IMR-90 (cell line): ENCODE measurements around the gene CD6. TPM values are rescaled to one million over a fixed set of nuclear protein-coding genes. Genes with fewer than 3 reads are reported as not detected.

Experiments
- ATAC-seq: fragments of 200-7000 bp; cut with Tn5 transposase; 2 replicates; pipeline ENCODE4 v1.9.1; 2020; ENCODE audit warnings: low read depth, mild to moderate bottlenecking, moderate library complexity
- BruUV-seq: library from RNA; stranded (reverse); fragments of 400-500 nt; replicated peaks from 2 replicates; lab custom pipeline; 2021; lab: Mats Ljungman, UMichigan
- CTCF ChIA-PET: fragments of 300-600 bp; formaldehyde crosslinking; extraction: SDS; loops from one replicate; lab custom pipeline; 2021; ENCODE audit warnings: antibody characterized with exemption; lab: Yijun Ruan, JAX
- POLR2A ChIA-PET: fragments of 300-600 bp; sonication (Branson Sonifier 250); formaldehyde crosslinking; loops from one replicate; lab custom pipeline; 2022; ENCODE audit warnings: antibody characterized with exemption; ENCODE audit not compliant: unreplicated experiment; lab: Charles Lee
- DNase-seq: peaks from one replicate; pipeline ENCODE4 v3.0.0; 2013
- H2AFZ ChIP-seq: replicated peaks from 2 replicates; pipeline ENCODE3; 2013; ENCODE audit warnings: low read length, mild to moderate bottlenecking; ENCODE audit not compliant: poor library complexity
- H2AK5ac ChIP-seq: 2 replicates; pipeline ENCODE4 v1.6.1; 2013; ENCODE audit warnings: low read depth, low read length, inconsistent platforms
- H2AK9ac ChIP-seq: replicated peaks from 2 replicates; pipeline ENCODE3; 2013; ENCODE audit warnings: mild to moderate bottlenecking, low read depth, low read length, moderate library complexity; ENCODE audit not compliant: poor library complexity
- H2BK120ac ChIP-seq: 2 replicates; pipeline ENCODE4 v1.6.1; 2013; ENCODE audit warnings: low read depth, low read length, inconsistent platforms
- H2BK15ac ChIP-seq: 3 replicates; pipeline ENCODE4 v1.6.1; 2013; ENCODE audit warnings: low read depth, low read length, inconsistent platforms
- H2BK20ac ChIP-seq: 2 replicates; pipeline ENCODE4 v1.6.1; 2013; ENCODE audit warnings: low read depth, mild to moderate bottlenecking, inconsistent platforms, low read length, moderate library complexity
- H2BK5ac ChIP-seq: 2 replicates; pipeline ENCODE4 v1.6.1; 2013; ENCODE audit warnings: mild to moderate bottlenecking, low read depth, low read length, inconsistent platforms; ENCODE audit not compliant: poor library complexity, severe bottlenecking
- H3K14ac ChIP-seq: replicated peaks from 2 replicates; pipeline ENCODE4 v1.6.1; 2013; ENCODE audit warnings: low read depth, low read length, inconsistent platforms
- H3K18ac ChIP-seq: 2 replicates; pipeline ENCODE4 v1.6.1; 2013; ENCODE audit warnings: low read depth, low read length, control low read depth
- H3K23ac ChIP-seq: 2 replicates; pipeline ENCODE4 v1.6.1; 2013; ENCODE audit warnings: low read depth, low read length, inconsistent platforms
- H3K27ac ChIP-seq: 2 replicates; pipeline ENCODE4 v1.5.1; 2013; ENCODE audit warnings: mild to moderate bottlenecking, control low read depth, low read length; ENCODE audit not compliant: insufficient read depth
- H3K27me3 ChIP-seq: 2 replicates; pipeline ENCODE4 v1.6.1; 2013; ENCODE audit warnings: low read length; ENCODE audit not compliant: control insufficient read depth, insufficient read depth
- H3K36me3 ChIP-seq: 2 replicates; pipeline ENCODE4 v1.6.1; 2013; ENCODE audit warnings: low read length, mixed read lengths; ENCODE audit not compliant: control insufficient read depth, insufficient read depth
- H3K4ac ChIP-seq: 2 replicates; pipeline ENCODE4 v1.6.1; 2013; ENCODE audit warnings: low read depth, low read length, inconsistent platforms
- H3K4me1 ChIP-seq: 2 replicates; pipeline ENCODE4 v1.6.1; 2013; ENCODE audit warnings: low read length, mixed read lengths; ENCODE audit not compliant: control insufficient read depth, insufficient read depth
- H3K4me2 ChIP-seq: 2 replicates; pipeline ENCODE4 v1.6.1; 2013; ENCODE audit warnings: low read depth, mild to moderate bottlenecking, control low read depth, low read length, moderate library complexity
- H3K4me3 ChIP-seq: 2 replicates; pipeline ENCODE4 v1.5.1; 2013; ENCODE audit warnings: low read depth, mild to moderate bottlenecking, control low read depth, low read length, moderate library complexity; ENCODE audit not compliant: insufficient read depth
- H3K56ac ChIP-seq: 2 replicates; pipeline ENCODE4 v1.6.1; 2013; ENCODE audit warnings: low read length, inconsistent platforms; ENCODE audit not compliant: insufficient read depth; ENCODE audit errors: extremely low read depth
- H3K79me1 ChIP-seq, 2 experiments: 2 replicates each; pipeline ENCODE4 v1.6.1; 2013; ENCODE audit warnings: low read length in 2 of 2, inconsistent platforms in 1 of 2, low read depth in 1 of 2
- H3K9ac ChIP-seq: 2 replicates; pipeline ENCODE4 v1.6.1; 2013; ENCODE audit warnings: low read depth, low read length, control low read depth
- H3K9me1 ChIP-seq: 2 replicates; pipeline ENCODE4 v1.6.1; 2013; ENCODE audit warnings: low read length, inconsistent platforms; ENCODE audit not compliant: insufficient read depth
- H3K9me3 ChIP-seq: 2 replicates; pipeline ENCODE4 v1.6.1; 2013; ENCODE audit warnings: low read length; ENCODE audit not compliant: control insufficient read depth, insufficient read depth
- H4K20me1 ChIP-seq: 2 replicates; pipeline ENCODE4 v1.6.1; 2013; ENCODE audit warnings: low read length, inconsistent platforms; ENCODE audit not compliant: insufficient read depth
- H4K5ac ChIP-seq: 2 replicates; pipeline ENCODE4 v1.6.1; 2013; ENCODE audit warnings: mild to moderate bottlenecking, low read depth, low read length, control low read depth
- H4K8ac ChIP-seq, 2 experiments: 2 replicates each; pipeline ENCODE4 v1.6.1; 2013; ENCODE audit warnings: low read depth in 2 of 2, low read length in 2 of 2, control low read depth in 1 of 2, inconsistent platforms in 1 of 2
- H4K91ac ChIP-seq: 2 replicates; pipeline ENCODE4 v1.6.1; 2013; ENCODE audit warnings: low read depth, low read length, inconsistent platforms; ENCODE audit not compliant: insufficient read depth
- ELK1 ChIP-seq: fragments of 150-350 bp; IDR thresholded peaks from 2 replicates; pipeline ENCODE4 v1.6.1; 2016; ENCODE audit warnings: low read depth, mild to moderate bottlenecking, low read length, moderate library complexity, borderline replicate concordance
- MAFK ChIP-seq: IDR thresholded peaks from 2 replicates; pipeline ENCODE4 v1.6.1; 2012; ENCODE audit warnings: low read depth, low read length, improper control_type of control experiment
- WGBS, 2 experiments: methylation state at CpG; one replicate each; pipeline versions ENCODE4 v1.1.5 to v1.1.7; 2013; ENCODE audit warnings: missing lambda C conversion rate in 2 of 2; ENCODE audit not compliant: insufficient read length in 1 of 2; ENCODE audit errors: extremely low coverage in 2 of 2; 5-methylcytosine and 5-hydroxymethylcytosine counted together
- dilution Hi-C: fragments of 300-500 bp; cut with HindIII; formaldehyde crosslinking; loops from one replicate; pipeline ENCODE4 v1.14.3; 2018; ENCODE audit warnings: low sequenced_read_pairs; ENCODE audit not compliant: unreplicated experiment
- in situ Hi-C: fragments of 300-500 bp; cut with MboI; formaldehyde crosslinking; loops from 3 replicates; pipeline ENCODE4 v1.14.3; 2019; ENCODE audit warnings: low sequenced_read_pairs, inconsistent platforms, mixed read lengths
- intact Hi-C: fragments of 100-400 bp; cut with micrococcal nuclease; formaldehyde crosslinking; loops from 2 replicates; pipeline ENCODE4 v1.10.0; 2022
- polyA plus RNA-seq, 3 experiments: library from polyadenylated mRNA; depleted of rRNA; stranded (reverse); fragments of >200 nt; gene quantifications; 2 replicates each; pipeline ENCODE4 v1.2.3, GENCODE V29; 2012; ENCODE audit warnings: low replicate concordance in 1 of 3
- total RNA-seq: library from RNA; depleted of rRNA; stranded (reverse); fragments of >200 nt; gene quantifications from 2 replicates; pipeline ENCODE4 v1.2.3, GENCODE V29; 2012
- TF ChIP-seq, protein P1 (sequence below): fragments of 150-350 bp; IDR thresholded peaks from 2 replicates; pipeline ENCODE4 v1.6.1; 2017; ENCODE audit warnings: mild to moderate bottlenecking, antibody characterized with exemption, low read length, low read depth

The CD6 gene
- total and polyA plus RNA-seq, 2 of the 4 experiments (the other 2 are of a cell fraction) = not detected

- H3K27me3 ChIP-seq = peaks cover 29% of the 10 kb centered on the region
- BruUV-seq = no TSS peak
Observed at GRCh38 chr11:60984149-60984548, 12.7 kb downstream of the CD6 start.

More at GRCh38 chr11:60984149-60984548, 12.7 kb downstream of the CD6 start:
- no peaks in the 10 kb centered on the region for H3K9me3 ChIP-seq
- no peaks in the 10 kb centered on the region for H3K79me1 ChIP-seq
- in situ Hi-C loops = no loop called here
- POLR2A ChIA-PET = no interaction called here
- H3K36me3 ChIP-seq = no peaks in the 10 kb centered on the region
- no peak overlapping the region for H2AFZ ChIP-seq
- H4K91ac ChIP-seq = no peak overlapping the region
- no peak overlapping the region for H3K18ac ChIP-seq
- H3K9me1 ChIP-seq = no peaks in the 10 kb centered on the region
- H3K4me2 ChIP-seq = no peak overlapping the region
- no peak overlapping the region for H2BK15ac ChIP-seq
- CTCF ChIA-PET = no interaction called here
- TF ChIP-seq MAFK (peak; percentile 73), ELK1 (no peak)
- TF ChIP-seq, protein P1, sequence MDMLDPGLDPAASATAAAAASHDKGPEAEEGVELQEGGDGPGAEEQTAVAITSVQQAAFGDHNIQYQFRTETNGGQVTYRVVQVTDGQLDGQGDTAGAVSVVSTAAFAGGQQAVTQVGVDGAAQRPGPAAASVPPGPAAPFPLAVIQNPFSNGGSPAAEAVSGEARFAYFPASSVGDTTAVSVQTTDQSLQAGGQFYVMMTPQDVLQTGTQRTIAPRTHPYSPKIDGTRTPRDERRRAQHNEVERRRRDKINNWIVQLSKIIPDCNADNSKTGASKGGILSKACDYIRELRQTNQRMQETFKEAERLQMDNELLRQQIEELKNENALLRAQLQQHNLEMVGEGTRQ = no peak
- H2BK120ac ChIP-seq = no peak overlapping the region
- ATAC-seq = no peak
- H3K14ac ChIP-seq = no peak overlapping the region
- no peak overlapping the region for H4K8ac ChIP-seq
- H2AK9ac ChIP-seq = no peak overlapping the region
- intact Hi-C loops = no loop called here
- no peak overlapping the region for H3K9ac ChIP-seq
- WGBS, 2 experiments = no CpG with 5 or more reads among the region's 6 CpGs
- H3K4ac ChIP-seq = no peak overlapping the region
- no peak overlapping the region for H4K5ac ChIP-seq
- dilution Hi-C loops = no loop called here
- H2BK5ac ChIP-seq = no peak overlapping the region
- DNase-seq = no peak
- H2BK20ac ChIP-seq = no peak overlapping the region
- no peak overlapping the region for H3K27ac ChIP-seq
- H2AK5ac ChIP-seq = no peak overlapping the region
- peaks cover 3% of the 10 kb centered on the region for H3K4me1 ChIP-seq
- no peak overlapping the region for H3K56ac ChIP-seq
- H3K23ac ChIP-seq = no peak overlapping the region
- no peaks in the 10 kb centered on the region for H4K20me1 ChIP-seq
- no peak overlapping the region for H3K4me3 ChIP-seq
